Right renal cortex interstitium (tissue), 3 donors: ENCODE measurements around the gene AMIGO2. TPM values are rescaled to one million over a fixed set of nuclear protein-coding genes. Genes with fewer than 3 reads are reported as not detected.
"Not testable (repeated sequence)": the region's sequence is repeated elsewhere in the genome, so short reads cannot be mapped to it uniquely, and the experiment has no call there.

ENCODE experiments used
- DNase-seq, 3 donors: peaks; one replicate each; pipeline ENCODE4 v3.0.0-alpha.2; 2013; ENCODE audit warnings: low read depth in 3 of 3, low spot score in 2 of 3
- polyA plus RNA-seq, 3 donors: library from polyadenylated mRNA; unstranded; fragments of 120-200 nt; gene quantifications; one replicate each; pipeline ENCODE4 v1.2.1, GENCODE V29; 2013; ENCODE audit not compliant: insufficient read length in 3 of 3

AMIGO2 gene
- polyA plus RNA-seq, 3 donors, result 43.4 to 59.3 (median 48.1) TPM

DNA sequence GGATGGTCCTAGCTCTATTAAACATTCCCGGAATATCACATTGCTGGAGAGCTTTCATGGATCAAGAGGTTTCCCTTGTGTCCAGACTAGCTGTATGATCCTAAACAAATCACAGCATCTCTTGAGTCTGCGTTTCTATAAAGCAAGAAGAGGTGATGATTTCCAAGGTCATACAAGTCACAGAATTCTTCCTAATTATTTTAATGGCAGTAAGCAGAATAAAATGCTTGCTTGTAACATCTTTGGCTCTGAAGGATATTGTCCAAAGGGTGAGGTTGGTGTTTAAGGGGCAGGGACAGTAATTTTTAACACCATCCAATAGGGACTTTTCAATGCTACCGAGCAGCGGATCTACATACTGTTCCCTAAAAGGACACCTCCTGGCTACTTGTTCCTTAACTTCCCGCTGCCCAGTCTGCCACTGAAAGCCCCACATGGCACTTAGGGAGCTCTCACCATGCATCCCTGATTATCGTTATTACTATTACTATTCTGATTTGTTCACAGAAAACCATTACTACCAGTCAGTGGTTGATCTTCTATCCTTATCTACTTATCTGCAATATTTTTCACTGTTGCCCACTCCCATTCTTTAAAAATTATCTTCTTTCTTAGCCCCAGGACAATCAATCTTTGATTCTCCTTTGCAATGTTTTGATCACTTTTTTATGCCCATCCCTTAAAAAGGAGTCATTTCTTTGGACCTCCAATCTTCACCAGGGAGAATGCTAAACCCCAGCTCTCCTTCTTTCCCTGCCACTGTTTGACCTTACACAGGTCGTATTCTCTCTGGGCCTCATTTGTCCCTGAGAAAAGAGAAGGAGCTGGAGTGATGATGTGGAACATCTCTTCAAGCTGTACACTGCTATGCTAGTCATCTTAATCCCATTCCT is 4.3 kb downstream of the AMIGO2 start:
- DNase-seq, result no peak

DNA sequence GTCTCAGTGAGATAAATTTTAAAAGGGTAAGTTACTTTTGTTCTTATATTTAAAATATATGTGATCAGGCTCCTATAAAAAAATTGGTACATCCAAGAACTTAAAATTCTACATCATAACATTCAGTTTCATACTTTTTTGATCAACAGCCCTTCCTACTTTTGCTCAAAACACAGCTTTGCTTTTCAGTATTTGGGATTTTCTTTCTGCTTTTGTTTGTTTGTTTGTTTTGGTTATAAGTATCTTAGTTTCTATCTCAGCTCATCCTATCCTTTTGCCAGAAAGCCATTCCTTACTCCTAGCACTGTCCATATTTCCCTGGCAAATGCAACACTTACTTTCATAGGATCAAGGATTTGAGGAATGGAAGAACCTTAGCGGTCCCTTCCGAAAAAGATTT is 5.0 kb downstream of the AMIGO2 start:
- no peak for DNase-seq

DNA sequence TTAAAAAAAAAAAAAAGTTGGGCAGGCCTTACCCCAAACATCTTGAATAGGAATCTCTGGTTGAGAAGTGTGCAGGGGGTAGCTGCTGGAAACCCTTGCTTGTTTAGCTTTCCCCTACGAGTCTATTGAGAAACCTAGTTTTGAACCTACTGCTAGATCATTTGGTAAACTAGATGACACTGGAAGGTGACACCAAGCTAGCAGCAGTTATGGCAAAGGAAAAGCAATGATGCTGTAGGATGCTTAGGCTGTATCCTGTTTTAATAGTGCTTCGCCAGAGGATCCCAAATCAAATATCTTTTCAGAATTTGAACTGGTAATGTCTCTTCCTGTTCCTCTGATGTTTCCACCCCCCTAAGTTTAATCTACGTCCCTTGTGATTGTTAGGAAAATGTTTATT is 5.8 kb downstream of the AMIGO2 start:
- DNase-seq, result no peak

DNA sequence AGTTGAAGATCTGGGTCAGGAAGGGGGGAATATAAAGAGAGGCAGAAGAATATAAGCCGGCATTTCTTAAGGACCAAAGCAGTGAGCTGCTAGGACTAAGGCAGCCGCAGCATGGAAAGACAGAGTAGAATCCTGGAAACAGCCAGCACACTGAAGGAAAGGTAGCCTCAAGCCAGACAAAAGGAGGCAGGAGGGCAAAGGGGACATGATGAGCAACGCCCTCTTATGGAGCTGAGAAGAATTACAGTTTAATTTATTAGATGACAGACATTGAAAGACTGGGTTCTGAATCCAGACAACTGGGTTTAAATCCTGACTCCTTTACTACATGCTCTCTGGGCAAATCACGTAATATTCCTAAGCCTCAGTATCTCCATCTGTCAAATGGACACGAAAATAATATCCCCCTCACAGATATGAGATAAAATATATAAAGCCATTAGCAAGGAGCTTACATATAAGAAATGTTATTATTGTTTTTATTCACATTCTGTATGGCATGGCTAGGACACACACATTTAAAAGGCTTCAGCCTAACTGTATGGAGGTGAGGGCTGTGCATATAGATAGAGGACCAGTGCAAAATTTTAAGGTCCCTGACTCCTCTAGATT is 8.4 kb downstream of the AMIGO2 start:
- no peak for DNase-seq

DNA sequence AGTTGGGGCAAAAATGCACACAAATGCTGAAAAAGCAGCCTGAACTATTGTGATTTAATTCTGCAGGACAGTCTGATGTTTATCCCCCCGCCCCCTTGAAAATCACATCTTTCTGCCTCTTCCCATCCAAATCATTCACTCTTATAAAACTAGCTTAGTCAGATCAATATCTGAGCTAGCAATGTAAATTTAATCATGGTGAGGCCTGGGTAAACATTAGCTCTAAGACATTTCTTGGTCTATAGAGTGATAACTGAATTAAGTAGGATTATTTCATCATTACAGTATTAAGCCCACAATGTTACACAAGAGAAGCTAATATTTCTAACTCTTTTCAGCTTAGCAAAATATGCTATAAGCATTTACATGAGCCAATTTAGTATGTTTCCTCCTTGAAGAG is 9.4 kb downstream of the AMIGO2 start:
- DNase-seq, result no peak

DNA sequence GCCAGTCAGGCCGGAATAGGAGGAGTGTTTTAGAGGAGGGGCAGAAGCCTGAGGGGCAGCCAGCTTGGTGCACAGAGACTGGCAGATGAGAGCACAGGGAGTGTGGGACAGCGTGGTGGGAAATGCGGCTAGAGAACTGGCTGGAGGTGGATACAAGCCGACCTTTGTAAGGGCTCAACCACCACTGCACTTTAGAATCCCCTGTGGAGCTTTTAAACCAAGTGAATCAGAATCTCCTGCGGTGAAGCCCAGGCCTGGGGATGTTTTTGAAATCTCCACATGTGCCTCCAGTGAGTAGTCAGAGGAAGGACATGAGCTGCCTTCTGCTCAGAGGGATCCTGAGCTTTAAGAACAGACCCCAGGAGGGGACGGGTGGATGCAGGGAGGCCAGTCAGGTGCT is 11.2 kb downstream of the AMIGO2 start:
- DNase-seq, result no peak

DNA sequence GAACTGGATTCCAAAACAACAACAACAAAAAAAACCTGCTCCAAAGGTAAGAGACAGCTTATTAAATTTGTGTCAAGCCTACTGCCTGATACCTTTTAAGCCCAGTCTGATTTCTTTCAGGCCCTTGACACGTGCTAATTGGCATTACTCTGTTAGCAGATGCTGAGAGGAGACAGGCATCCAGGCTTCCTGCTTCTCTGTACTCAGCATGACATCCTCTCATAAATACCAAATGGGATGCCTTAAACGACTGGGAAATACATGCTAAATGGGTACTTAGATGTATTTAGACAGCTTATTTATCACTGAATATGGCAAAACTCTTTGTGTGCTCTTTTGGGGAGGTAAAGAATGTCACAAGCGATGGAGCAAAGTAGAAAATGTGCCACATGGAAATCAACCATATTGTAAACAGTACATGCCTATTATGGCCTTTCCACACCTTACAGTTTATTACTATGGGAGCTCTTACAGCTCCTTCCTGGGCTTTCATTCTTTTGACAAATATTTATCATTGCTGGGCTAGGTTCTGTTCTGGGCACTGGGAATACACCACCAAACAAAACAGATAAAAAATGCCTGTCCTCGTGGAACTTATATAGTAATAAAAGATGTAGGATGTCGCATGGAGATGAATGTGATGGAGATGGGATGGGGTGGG is 11.9 kb downstream of the AMIGO2 start:
- no peak for DNase-seq

DNA sequence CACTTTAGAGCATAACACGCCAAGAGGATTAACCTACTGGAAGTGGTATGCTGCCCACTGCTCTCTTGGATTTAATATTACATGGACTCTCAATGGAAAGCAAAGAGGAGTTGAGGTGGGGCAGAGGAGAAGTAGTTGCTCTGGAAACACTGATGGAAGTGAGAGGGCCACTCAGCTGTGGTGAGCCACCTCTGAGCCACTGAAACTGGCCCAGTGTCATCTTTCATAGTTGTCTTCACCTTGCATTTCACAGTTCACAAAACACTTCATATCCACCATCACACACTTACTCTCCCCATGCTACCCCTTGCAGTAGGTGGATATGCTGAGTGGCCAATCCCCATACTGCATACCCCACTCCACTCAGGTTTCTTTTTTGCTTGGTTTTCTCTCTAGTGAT is 12.6 kb downstream of the AMIGO2 start:
- DNase-seq, result no peak

DNA sequence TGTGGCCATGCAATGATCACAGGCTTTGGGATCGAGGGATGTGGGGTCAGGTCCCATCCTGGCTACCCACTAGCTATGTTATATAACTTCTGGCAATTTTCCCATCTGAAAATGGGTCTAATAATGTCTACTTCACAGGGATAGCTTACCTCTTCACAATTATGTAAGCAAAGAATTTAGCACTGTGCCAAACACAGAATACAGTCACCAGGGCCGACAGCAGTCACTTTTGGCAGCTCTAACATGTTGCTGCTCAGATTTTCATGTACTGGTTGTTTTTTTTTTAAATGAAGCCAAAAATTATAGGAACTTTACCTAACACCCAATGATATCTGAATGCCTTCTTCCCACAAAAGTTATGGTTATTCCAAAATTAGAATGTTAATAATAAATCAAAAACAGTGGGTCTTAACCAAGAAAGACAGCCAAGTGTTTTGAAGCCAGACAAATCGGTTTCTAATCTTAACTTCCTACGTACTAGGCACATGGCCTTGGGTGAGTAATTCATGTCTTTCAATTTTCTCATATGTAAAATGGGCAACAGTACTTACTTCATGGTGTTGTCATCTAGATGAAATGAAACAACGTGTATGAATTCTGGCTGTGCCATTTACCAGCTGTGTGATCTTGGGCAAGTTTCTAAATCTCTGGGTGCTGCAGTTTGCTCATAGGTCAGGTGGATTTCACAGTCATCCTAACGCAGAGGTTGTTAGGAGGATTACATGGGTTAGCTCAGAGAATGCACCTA is 13.3 kb downstream of the AMIGO2 start:
- DNase-seq, result no peak

DNA sequence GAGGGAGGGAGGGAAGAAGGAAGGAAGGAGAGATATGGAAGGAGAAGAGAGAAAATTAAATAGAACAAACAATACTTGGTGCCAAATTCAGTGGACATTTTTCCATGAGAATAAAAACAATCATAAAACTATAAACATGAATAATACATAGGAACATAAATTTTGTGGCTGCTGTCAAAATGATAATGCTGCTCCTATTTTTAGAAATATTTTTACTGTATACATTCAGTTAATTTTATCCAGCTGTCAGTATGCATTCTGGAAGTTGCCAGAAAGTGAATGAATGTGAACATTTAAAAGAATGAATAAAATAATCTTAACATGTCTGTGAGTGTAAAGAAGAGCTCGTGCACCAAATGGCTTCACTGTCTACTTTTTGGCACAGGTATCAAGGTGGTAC is 14.2 kb downstream of the AMIGO2 start:
- no peak for DNase-seq

DNA sequence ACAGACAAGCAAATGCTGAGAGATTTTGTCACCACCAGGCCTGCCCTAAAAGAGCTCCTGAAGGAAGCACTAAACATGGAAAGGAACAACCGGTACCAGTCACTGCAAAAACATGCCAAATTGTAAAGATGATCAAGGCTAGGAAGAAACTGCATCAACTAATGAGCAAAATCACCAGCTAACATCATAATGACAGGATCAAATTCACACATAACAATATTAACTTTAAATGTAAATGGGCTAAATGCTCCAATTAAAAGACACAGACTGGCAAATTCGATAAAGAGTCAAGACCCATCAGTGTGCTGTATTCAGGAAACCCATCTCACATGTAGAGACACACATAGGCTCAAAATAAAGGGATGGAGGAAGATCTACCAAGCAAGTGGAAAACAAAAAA is 21.1 kb downstream of the AMIGO2 start:
- not testable (repeated sequence) for DNase-seq

DNA sequence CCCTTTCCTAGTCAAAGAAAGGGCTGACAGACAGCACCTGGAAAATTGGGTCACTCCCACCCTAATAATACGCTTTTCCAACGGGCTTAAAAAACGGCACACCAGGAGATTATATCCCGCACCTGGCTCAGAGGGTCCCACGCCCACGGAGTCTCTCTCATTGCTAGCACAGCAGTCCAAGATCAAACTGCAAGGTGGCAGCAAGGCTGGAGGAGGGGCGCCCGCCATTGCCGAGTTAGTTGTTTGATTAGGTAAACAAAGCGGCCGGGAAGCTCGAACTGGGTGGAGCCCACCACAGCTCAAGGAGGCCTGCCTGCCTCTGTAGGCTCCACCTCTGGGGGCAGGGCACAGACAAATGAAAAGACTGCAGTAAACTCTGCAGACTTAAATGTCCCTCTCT is 22.8 kb downstream of the AMIGO2 start:
- DNase-seq, result not testable (repeated sequence)

DNA sequence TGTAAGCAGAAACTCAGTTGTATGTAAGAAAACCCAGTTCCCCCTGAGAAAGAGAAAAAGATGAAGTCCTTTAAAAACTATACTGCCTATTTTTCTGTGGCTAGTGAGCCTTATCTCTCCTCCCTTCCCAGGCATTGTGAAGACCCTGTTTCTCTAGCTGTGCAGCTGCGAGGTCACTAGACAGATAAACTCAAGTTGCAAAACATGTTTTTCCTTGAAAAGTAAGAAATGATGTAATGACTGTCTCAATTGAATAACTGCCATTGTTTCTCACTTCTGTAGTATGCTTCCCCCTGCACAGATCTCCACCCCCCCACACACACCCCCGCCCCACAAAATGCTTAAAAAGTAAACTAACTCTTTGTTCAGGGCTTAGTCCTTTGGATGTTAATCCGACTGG is 23.9 kb downstream of the AMIGO2 start:
- not testable (repeated sequence) for DNase-seq

DNA sequence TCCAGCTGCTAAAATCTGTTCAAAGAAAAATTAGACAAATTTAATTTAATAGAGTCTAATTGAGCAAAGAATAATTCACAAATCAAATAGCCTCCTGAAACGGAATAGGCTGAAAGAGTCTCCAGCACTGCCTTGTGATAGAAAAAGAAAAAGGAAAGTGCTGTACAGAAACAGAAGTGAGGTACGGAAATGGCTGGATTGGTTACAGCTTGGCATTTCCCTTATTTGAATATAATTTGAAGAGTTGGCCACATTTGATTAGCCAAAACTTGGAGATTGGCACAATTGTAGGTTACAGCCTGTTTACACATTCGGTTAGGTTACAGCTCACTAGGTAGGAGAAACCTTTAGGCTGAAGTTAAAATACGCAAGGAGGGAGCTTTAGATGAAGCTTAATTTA is 25.1 kb downstream of the AMIGO2 start:
- DNase-seq, result no peak

DNA sequence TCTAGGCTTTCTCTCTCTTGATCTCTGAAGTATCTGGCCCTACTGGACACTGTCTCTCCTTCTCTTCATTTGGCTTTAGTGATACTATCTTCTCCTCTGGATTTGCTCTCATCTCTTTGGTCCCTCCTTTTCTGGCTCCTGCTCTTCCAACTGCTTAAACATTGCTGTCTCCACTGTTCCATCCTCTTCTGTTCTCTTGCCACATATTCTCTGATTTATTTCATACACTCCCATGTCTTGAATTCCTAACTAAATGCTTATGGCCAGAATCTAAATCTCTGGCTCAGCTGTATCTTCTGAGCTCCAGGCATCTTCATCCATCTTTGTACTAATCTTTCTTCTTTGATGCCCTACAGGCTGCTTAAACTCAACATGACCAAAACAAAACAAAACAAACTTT is 25.8 kb downstream of the AMIGO2 start:
- no peak for DNase-seq

DNA sequence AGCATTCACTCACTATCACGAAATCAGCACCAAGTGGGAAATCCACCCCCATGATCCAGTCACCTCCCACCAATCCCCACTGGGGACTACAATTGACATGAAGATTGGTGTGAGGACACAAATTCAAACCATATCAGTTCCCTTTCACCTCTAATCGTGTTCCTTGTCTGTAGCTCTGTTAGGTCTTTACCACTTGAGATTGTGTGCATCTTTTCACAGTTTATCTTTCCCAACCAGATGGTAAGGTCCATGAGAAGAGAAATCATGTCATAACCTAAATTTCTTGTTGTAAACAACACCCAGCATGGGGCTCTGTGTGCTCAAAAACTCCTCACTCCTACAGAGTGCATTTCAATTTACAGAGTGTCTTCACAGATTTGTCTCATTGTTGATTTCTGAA is 27.5 kb downstream of the AMIGO2 start:
- no peak for DNase-seq

DNA sequence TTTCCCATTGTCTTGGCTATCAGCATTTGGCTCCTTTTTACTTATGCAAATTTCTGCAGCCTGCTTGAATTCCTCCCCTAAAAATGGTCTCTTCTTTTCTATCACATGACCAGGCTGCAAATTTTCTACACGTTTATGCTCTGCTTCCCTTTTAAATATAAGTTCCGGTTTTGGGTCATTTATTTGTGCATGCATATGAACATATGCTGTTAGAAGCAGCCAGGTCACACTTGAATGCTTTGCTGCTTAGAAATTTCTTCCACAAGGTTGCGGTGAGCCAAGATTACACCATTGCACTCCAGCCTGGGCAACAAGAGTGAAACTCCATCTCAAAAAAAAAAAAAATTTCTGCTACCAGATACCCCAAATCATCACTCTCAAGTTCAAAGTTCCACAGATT is 28.5 kb downstream of the AMIGO2 start:
- DNase-seq, result not testable (repeated sequence)

DNA sequence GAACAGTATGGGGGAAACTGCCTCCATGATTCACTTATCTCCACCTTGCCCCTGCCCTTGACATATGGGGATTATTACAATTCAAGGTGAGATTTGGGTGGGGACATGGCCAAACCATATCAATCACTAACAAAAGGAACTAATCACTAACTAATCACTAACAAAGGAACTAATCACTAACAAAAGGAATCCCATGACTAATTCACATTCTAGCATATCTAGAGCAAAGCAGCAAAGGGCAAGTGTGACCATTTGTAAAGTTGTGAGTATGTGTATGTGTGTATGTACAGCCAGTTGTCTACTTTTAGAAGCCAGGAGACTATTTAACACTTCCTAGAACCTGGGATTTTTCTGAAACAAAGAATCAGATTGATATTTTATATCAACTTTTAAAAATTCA is 31.2 kb downstream of the AMIGO2 start:
- no peak for DNase-seq

DNA sequence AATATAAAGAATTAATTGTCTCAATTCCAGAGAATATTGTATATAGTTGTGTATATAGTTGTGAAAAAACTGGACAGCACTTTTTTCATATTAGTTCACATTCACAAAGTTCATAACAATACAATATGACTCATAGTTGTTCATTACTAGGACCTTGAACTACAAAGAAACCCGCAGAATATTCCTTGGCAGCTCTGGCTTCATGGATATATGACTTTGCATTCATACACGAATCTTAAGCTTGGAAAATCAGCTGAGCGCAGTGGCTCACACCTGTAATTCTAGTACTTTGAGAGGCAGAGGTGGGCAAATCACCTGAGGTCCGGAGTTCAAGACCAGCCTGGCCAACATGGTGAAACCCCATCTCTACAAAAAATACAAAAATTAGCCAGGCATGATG is 38.4 kb downstream of the AMIGO2 start:
- no peak for DNase-seq

DNA sequence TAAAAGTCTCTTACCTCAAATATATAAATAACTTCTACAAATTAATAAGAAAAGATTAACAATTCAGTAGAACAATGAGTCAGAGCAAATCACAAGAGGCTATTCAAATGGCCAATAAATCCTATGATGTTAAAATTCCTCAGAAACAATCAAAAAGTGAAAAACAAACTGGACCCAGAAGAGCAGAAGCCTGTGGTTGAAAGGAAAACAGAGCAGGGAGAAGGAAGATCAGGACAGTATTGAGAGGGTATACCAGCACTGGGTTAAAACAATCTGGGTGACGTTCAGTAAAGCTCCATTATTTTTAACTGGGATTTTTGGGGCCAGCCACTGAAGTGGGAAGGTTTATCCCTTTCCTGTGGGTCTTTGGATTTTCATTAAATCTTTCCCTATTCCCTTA is 40.0 kb downstream of the AMIGO2 start:
- no peak for DNase-seq

DNA sequence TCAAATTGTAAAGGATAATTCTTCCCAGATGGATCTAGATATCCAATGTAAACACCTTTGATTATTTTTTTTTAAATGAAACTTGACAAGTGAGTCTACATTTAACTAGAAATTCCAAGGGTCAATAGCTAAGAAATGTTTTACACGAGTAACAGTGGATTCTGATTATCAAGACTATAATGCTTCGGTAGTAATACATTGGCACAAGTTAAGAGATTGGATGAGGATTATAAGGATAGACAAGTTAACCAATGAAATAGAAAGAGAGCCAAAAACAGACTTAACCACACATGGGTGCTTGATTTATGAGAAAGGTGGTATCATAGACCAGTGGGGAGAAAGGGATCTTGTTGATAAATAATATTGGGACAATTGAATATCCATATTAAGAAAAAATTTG is 40.7 kb downstream of the AMIGO2 start:
- DNase-seq, result no peak
